Activated CD4-positive, alpha-beta memory T cell treated with anti-CD3 and anti-CD28 coated beads for 36 hours (primary cell): ENCODE results near the gene IL4I1. TPM values are rescaled to one million over a fixed set of nuclear protein-coding genes. Genes with fewer than 3 reads are reported as not detected.
A peak's percentile ranks its signal among the peaks of the same experiment; 100 is the strongest.

Experiments
- CTCF ChIA-PET: fragments of 350-600 bp; sonication (Branson Sonifier 250); formaldehyde crosslinking; loops from one replicate; lab custom pipeline; 2021; ENCODE audit warnings: antibody characterized with exemption, inconsistent platforms; lab: Charles Lee
- POLR2A ChIA-PET: fragments of 350-600 bp; sonication (Branson Sonifier 250); formaldehyde crosslinking; loops from one replicate; lab custom pipeline; 2021; ENCODE audit warnings: antibody characterized with exemption; lab: Charles Lee
- DNase-seq: peaks from one replicate; pipeline ENCODE4 v3.0.0-alpha.2; 2020
- H3K27ac Mint-ChIP-seq: one replicate; pipeline ENCODE4 v1.8.0; 2021; ENCODE audit warnings: mixed read lengths
- H3K27me3 Mint-ChIP-seq: one replicate; pipeline ENCODE4 v1.8.0; 2021; ENCODE audit warnings: mixed read lengths
- H3K36me3 Mint-ChIP-seq: one replicate; pipeline ENCODE4 v1.8.0; 2021; ENCODE audit warnings: mixed read lengths
- H3K4me1 Mint-ChIP-seq: one replicate; pipeline ENCODE4 v1.8.0; 2021; ENCODE audit warnings: low read depth, mixed read lengths
- H3K4me3 Mint-ChIP-seq: one replicate; pipeline ENCODE4 v1.8.0; 2021; ENCODE audit warnings: mild to moderate bottlenecking, mixed read lengths
- H3K9me3 Mint-ChIP-seq: one replicate; pipeline ENCODE4 v1.8.0; 2021; ENCODE audit warnings: mixed read lengths
- intact Hi-C: fragments of 100-400 bp; cut with micrococcal nuclease; formaldehyde crosslinking; loops from one replicate; pipeline ENCODE4 v1.15.1; 2023
- total RNA-seq, 2 experiments: library from RNA; stranded (reverse); gene quantifications; one replicate each; pipeline ENCODE4 v1.2.3, GENCODE V29; 2021

IL4I1 gene
- total RNA-seq, 2 experiments from 2014 or later, result 108 to 111 TPM

- intact Hi-C loops, result no loop called here
- POLR2A ChIA-PET, result interaction anchor here (1.1 kb wide), 1 partner anchor 12 kb away, joined by 7 read pairs; no protein-coding TSS in a partner anchor
- no peak for DNase-seq
- H3K27me3 Mint-ChIP-seq, result no peaks in the 10 kb centered on the region
- no peak overlapping the region for H3K4me3 Mint-ChIP-seq
- CTCF ChIA-PET, result interaction anchor here (1.2 kb wide), 1 partner anchor 32 kb away, joined by 3 read pairs; no protein-coding TSS in a partner anchor
- H3K9me3 Mint-ChIP-seq, result no peaks in the 10 kb centered on the region
- peaks cover 14% of the 10 kb centered on the region for H3K4me1 Mint-ChIP-seq
- H3K27ac Mint-ChIP-seq, result no peak overlapping the region
- peaks cover 61% of the 10 kb centered on the region for H3K36me3 Mint-ChIP-seq
Observed at GRCh38 chr19:49882643-49883042, 14.0 kb downstream of the IL4I1 start.

GRCh38 chr19:49881672-49882394 lies 14.9 kb downstream of the IL4I1 start:
- intact Hi-C loops, result no loop called here
- Mint-ChIP-seq H3K27ac (no peak overlapping the region), H3K4me1 (peaks cover 14% of the 10 kb centered on the region), H3K9me3 (no peaks in the 10 kb centered on the region), H3K36me3 (peaks cover 60% of the 10 kb centered on the region), H3K27me3 (no peaks in the 10 kb centered on the region), H3K4me3 (no peak overlapping the region)
- DNase-seq, result no peak
- POLR2A ChIA-PET, result interaction anchor here (1.1 kb wide), 2 partner anchors 9 to 13 kb away, joined by 3 to 7 read pairs; no protein-coding TSS in a partner anchor
- CTCF ChIA-PET, result interaction anchor here (1.9 kb wide), 1 partner anchor 9 kb away, joined by 7 read pairs; no protein-coding TSS in a partner anchor

- Mint-ChIP-seq H3K27me3 (no peaks in the 10 kb centered on the region), H3K4me1 (peaks cover 14% of the 10 kb centered on the region), H3K4me3 (no peak overlapping the region), H3K27ac (no peak overlapping the region), H3K36me3 (peaks cover 57% of the 10 kb centered on the region), H3K9me3 (no peaks in the 10 kb centered on the region)
- DNase-seq, result no peak
- CTCF ChIA-PET, result interaction anchor here (1.9 kb wide), 1 partner anchor 9 kb away, joined by 7 read pairs; no protein-coding TSS in a partner anchor
- intact Hi-C loops, result no loop called here
- POLR2A ChIA-PET, result interaction anchor here (1.1 kb wide), 1 partner anchor 10 kb away, joined by 3 read pairs; no protein-coding TSS in a partner anchor
Observed at GRCh38 chr19:49881186-49881585, 15.5 kb downstream of the IL4I1 start.

- no peak overlapping the region for H3K4me3 Mint-ChIP-seq
- H3K4me1 Mint-ChIP-seq, result peaks cover 19% of the 10 kb centered on the region
- no peaks in the 10 kb centered on the region for H3K27me3 Mint-ChIP-seq
- CTCF ChIA-PET, result interaction anchor here (0.6 to 1.9 kb wide), 2 partner anchors 10 to 1522 kb away, joined by 3 to 7 read pairs; no protein-coding TSS in a partner anchor
- no peak for DNase-seq
- H3K27ac Mint-ChIP-seq, result no peak overlapping the region
- peaks cover 54% of the 10 kb centered on the region for H3K36me3 Mint-ChIP-seq
- intact Hi-C loops, result no loop called here
- no peaks in the 10 kb centered on the region for H3K9me3 Mint-ChIP-seq
- POLR2A ChIA-PET, result interaction anchor here (1.6 kb wide), 1 partner anchor 31 kb away, joined by 5 read pairs; no protein-coding TSS in a partner anchor
Observed at GRCh38 chr19:49880162-49880869, 16.4 kb downstream of the IL4I1 start.

GRCh38 chr19:49879243-49879963 lies 17.3 kb downstream of the IL4I1 start:
- peaks cover 25% of the 10 kb centered on the region for H3K4me1 Mint-ChIP-seq
- ChIA-PET POLR2A (interaction anchor here (1.0 to 1.6 kb wide), 2 partner anchors 13 to 32 kb away, joined by 3 to 5 read pairs; no protein-coding TSS in a partner anchor), CTCF (interaction anchor here (0.6 kb wide), 1 partner anchor 1521 kb away, joined by 3 read pairs; no protein-coding TSS in a partner anchor)
- H3K9me3 Mint-ChIP-seq, result no peaks in the 10 kb centered on the region
- DNase-seq, result peak; percentile 35
- no peak overlapping the region for H3K4me3 Mint-ChIP-seq
- no peaks in the 10 kb centered on the region for H3K27me3 Mint-ChIP-seq
- H3K27ac Mint-ChIP-seq, result peak overlapping the region; percentile 49
- intact Hi-C loops, result loop anchor here (5.0 kb wide), 1 partner anchor 382 kb away; the partner anchor contains the start of gene RPS11
- peaks cover 46% of the 10 kb centered on the region for H3K36me3 Mint-ChIP-seq

- POLR2A ChIA-PET, result interaction anchor here (1.0 to 2.9 kb wide), 3 partner anchors 13 to 50 kb away, joined by 3 to 21 read pairs (median 5); partner anchors contain the start of genes ATF5 and NUP62
- intact Hi-C loops, result loop anchor here (1.0 to 5.0 kb wide), 2 partner anchors 12 to 381 kb away; partner anchors contain the start of gene RPS11
Observed at GRCh38 chr19:49878744-49879070, 18.0 kb downstream of the IL4I1 start.

GRCh38 chr19:49877879-49878743 lies 18.6 kb downstream of the IL4I1 start:
- DNase-seq, result peak; percentile 99
- POLR2A ChIA-PET, result interaction anchor here (0.8 to 2.9 kb wide), 8 partner anchors 9 to 51 kb away, joined by 3 to 21 read pairs (median 6); partner anchors contain the start of genes ATF5 and NUP62
- intact Hi-C loops, result loop anchor here (1.0 to 5.0 kb wide), 9 partner anchors 9 to 1239 kb away; partner anchors contain the start of genes FUZ and RPS11
- Mint-ChIP-seq H3K27me3 (no peaks in the 10 kb centered on the region), H3K4me1 (peaks cover 25% of the 10 kb centered on the region), H3K27ac (no peak overlapping the region), H3K9me3 (no peaks in the 10 kb centered on the region), H3K36me3 (peaks cover 37% of the 10 kb centered on the region), H3K4me3 (no peak overlapping the region)
- CTCF ChIA-PET, result interaction anchor here (0.9 kb wide), 1 partner anchor 160 kb away, joined by 3 read pairs; no protein-coding TSS in a partner anchor

More at GRCh38 chr19:49878744-49879070, 18.0 kb downstream of the IL4I1 start:
- H3K27me3 Mint-ChIP-seq, result no peaks in the 10 kb centered on the region
- H3K36me3 Mint-ChIP-seq, result peaks cover 43% of the 10 kb centered on the region
- DNase-seq, result no peak
- CTCF ChIA-PET, result no interaction called here
- no peak overlapping the region for H3K4me3 Mint-ChIP-seq
- peaks cover 25% of the 10 kb centered on the region for H3K4me1 Mint-ChIP-seq
- peak overlapping the region; percentile 49 for H3K27ac Mint-ChIP-seq
- no peaks in the 10 kb centered on the region for H3K9me3 Mint-ChIP-seq

GRCh38 chr19:49877020-49877878 lies 19.4 kb downstream of the IL4I1 start, which contains the start of the genes AKT1S1 and TBC1D17:
Gene AKT1S1 (minus strand): TSS chr19:49877355. CDS start chr19:49873295, 4,060 bp downstream.
Gene TBC1D17 (plus strand): TSS chr19:49877702. CDS start chr19:49877724, 22 bp downstream.
- intact Hi-C loops, result loop anchor here (1.0 to 5.0 kb wide), 8 partner anchors 8 to 1238 kb away; partner anchors contain the start of genes FUZ and RPS11
- no peaks in the 10 kb centered on the region for H3K27me3 Mint-ChIP-seq
- DNase-seq, result peak; percentile 99
- POLR2A ChIA-PET, result interaction anchor here (0.8 to 2.9 kb wide), 10 partner anchors 9 to 52 kb away, joined by 3 to 21 read pairs (median 6); partner anchors contain the start of genes ATF5, IL4I1, NUP62 and PTOV1
- H3K4me3 Mint-ChIP-seq, result no peak within 1 kb of the TSS
- H3K36me3 Mint-ChIP-seq, result peaks cover 30% of the 10 kb centered on the region
- H3K9me3 Mint-ChIP-seq, result no peaks in the 10 kb centered on the region
- H3K4me1 Mint-ChIP-seq, result peaks cover 26% of the 10 kb centered on the region
- H3K27ac Mint-ChIP-seq, result no peak within 1 kb of the TSS
- CTCF ChIA-PET, result interaction anchor here (0.9 to 1.5 kb wide), 2 partner anchors 13 to 159 kb away, joined by 3 to 4 read pairs; no protein-coding TSS in a partner anchor

- Mint-ChIP-seq H3K36me3 (peaks cover 26% of the 10 kb centered on the region), H3K27me3 (no peaks in the 10 kb centered on the region), H3K4me3 (no peak overlapping the region), H3K4me1 (peaks cover 33% of the 10 kb centered on the region), H3K9me3 (no peaks in the 10 kb centered on the region), H3K27ac (no peak overlapping the region)
- intact Hi-C loops, result loop anchor here (1.0 to 5.0 kb wide), 9 partner anchors 7 to 1238 kb away; partner anchors contain the start of genes FUZ, RPS11 and SCAF1
- ChIA-PET CTCF (interaction anchor here (1.5 kb wide), 1 partner anchor 14 kb away, joined by 4 read pairs; no protein-coding TSS in a partner anchor), POLR2A (interaction anchor here (0.8 to 2.9 kb wide), 10 partner anchors 10 to 52 kb away, joined by 3 to 21 read pairs (median 6); partner anchors contain the start of genes ATF5, IL4I1, NUP62 and PTOV1)
- DNase-seq, result peak; percentile 99
Observed at GRCh38 chr19:49876422-49877019, 20.2 kb downstream of the IL4I1 start.
